Measurements from ENCODE around the gene MYO5B. TPM values are rescaled to one million over a fixed set of nuclear protein-coding genes. Genes with fewer than 3 reads are reported as not detected.
"Not testable (repeated sequence)": the region's sequence is repeated elsewhere in the genome, so short reads cannot be mapped to it uniquely, and the experiment has no call there.

MYO5B gene
- total RNA-seq, 1 experiment from 2014 or later = 25.9 TPM

GRCh38 chr18:49811151-49811938, 383.6 kb downstream of the MYO5B start:
- CTCF ChIA-PET = interaction anchor here (0.5 to 4.0 kb wide), 8 partner anchors 20 to 394 kb away, joined by 3 to 33 read pairs (median 4); no protein-coding TSS in a partner anchor

DNA sequence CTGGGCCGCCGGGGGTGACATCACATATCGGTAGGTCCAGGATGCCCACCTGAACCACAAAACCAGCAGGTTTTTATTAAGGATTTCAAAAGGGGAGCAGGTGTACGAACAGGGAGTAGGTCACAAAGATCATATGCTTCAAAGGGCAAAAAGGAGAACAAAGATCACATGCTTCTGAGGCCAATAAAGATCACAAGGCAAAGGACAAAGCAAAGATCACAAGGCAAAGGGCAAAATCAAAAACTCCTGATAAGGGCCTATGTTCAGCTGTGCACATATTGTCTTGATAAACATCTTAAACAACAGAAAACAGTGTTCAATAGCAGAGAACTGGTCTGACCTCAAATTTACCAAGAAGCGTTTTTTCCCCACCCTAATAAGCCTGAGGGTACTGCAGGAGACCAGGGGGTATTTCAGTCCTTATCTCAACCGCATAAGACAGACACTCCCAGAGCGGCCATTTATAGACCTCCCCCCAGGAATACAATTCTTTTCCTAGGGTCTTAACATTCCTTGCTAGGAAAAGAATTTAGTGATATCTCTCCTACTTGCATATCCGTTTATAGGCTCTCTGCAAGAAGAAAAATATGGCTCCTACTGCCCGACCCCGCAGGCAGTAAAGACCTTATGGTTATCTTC, 386.3 kb downstream of the MYO5B start:
- H3K27me3 Mint-ChIP-seq (ENCODE audit: insufficient read depth, unreplicated experiment); POLR2A ChIA-PET; H3K36me3 Mint-ChIP-seq (ENCODE audit: insufficient read depth, unreplicated experiment); intact Hi-C loops (cut with micrococcal nuclease); BruUV-seq (replicated peaks); H3K4me3 Mint-ChIP-seq (ENCODE audit: unreplicated experiment); DNase-seq (ENCODE audit: unreplicated experiment); H3K27ac Mint-ChIP-seq (ENCODE audit: low read depth, unreplicated experiment): not testable (repeated sequence)
- CTCF ChIA-PET = interaction anchor here (0.6 kb wide), 1 partner anchor 27 kb away, joined by 3 read pairs; no protein-coding TSS in a partner anchor
- H3K9me3 Mint-ChIP-seq (ENCODE audit: unreplicated experiment) = peaks cover 16% of the 10 kb centered on the region
- H3K4me1 Mint-ChIP-seq (ENCODE audit: insufficient read depth, unreplicated experiment) = peaks cover 25% of the 10 kb centered on the region

More at GRCh38 chr18:49811151-49811938, 383.6 kb downstream of the MYO5B start:
- DNase-seq (ENCODE audit: unreplicated experiment) = no peak
- no peaks in the 10 kb centered on the region for H3K27me3 Mint-ChIP-seq (ENCODE audit: insufficient read depth, unreplicated experiment)
- peak overlapping the region; percentile 97 for H3K27ac Mint-ChIP-seq (ENCODE audit: low read depth, unreplicated experiment)
- H3K9me3 Mint-ChIP-seq (ENCODE audit: unreplicated experiment) = peaks cover 16% of the 10 kb centered on the region
- no TSS peak for BruUV-seq (replicated peaks)
- POLR2A ChIA-PET = interaction anchor here (0.5 to 4.9 kb wide), 15 partner anchors 20 to 1510 kb away, joined by 3 to 84 read pairs (median 12); partner anchors contain the start of genes C18orf32 and LIPG
- no peak for TF ChIP-seq CTCF (IDR thresholded peaks at IDR 0.05; ENCODE audit: unreplicated experiment)
- peaks cover 6% of the 10 kb centered on the region for H3K36me3 Mint-ChIP-seq (ENCODE audit: insufficient read depth, unreplicated experiment)
- H3K4me3 Mint-ChIP-seq (ENCODE audit: unreplicated experiment) = peak overlapping the region; percentile 94
- intact Hi-C loops (cut with micrococcal nuclease) = no loop called here
- H3K4me1 Mint-ChIP-seq (ENCODE audit: insufficient read depth, unreplicated experiment) = peaks cover 19% of the 10 kb centered on the region

DNA sequence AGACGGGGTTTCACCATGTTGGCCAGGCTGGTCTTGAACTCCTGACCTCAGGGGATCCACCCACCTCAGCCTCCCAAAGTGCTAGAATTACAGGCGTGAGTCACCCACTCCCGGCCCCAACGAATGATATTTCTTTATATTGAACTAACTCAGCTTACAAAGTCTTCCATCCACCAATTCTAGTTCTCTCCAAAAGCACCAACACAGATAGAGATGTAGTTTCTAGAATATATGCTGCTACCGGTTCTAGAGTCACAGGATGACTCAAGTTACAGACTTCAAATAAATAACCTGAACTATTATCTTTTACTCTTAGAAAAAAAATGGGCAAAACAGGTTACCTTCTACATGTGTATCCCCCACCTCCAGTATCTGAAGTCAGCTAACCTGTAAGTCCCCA, 390.9 kb downstream of the MYO5B start:
- Mint-ChIP-seq H3K4me1 (ENCODE audit: insufficient read depth, unreplicated experiment) (peaks cover 6% of the 10 kb centered on the region), H3K27me3 (ENCODE audit: insufficient read depth, unreplicated experiment) (no peaks in the 10 kb centered on the region), H3K9me3 (ENCODE audit: unreplicated experiment) (peaks cover 8% of the 10 kb centered on the region), H3K4me3 (ENCODE audit: unreplicated experiment) (no peak overlapping the region), H3K27ac (ENCODE audit: low read depth, unreplicated experiment) (no peak overlapping the region), H3K36me3 (ENCODE audit: insufficient read depth, unreplicated experiment) (peaks cover 11% of the 10 kb centered on the region)
- ChIA-PET POLR2A (interaction anchor here (1.2 kb wide), 1 partner anchor 19 kb away, joined by 4 read pairs; no protein-coding TSS in a partner anchor), CTCF (interaction anchor here (0.6 kb wide), 1 partner anchor 26 kb away, joined by 4 read pairs; no protein-coding TSS in a partner anchor)
- no peak for DNase-seq (ENCODE audit: unreplicated experiment)
- BruUV-seq (replicated peaks) = no TSS peak
- intact Hi-C loops (cut with micrococcal nuclease) = no loop called here
- no peak for TF ChIP-seq CTCF (IDR thresholded peaks at IDR 0.05; ENCODE audit: unreplicated experiment)

- BruUV-seq (replicated peaks) = no TSS peak
- no peaks in the 10 kb centered on the region for H3K9me3 Mint-ChIP-seq (ENCODE audit: unreplicated experiment)
- no peak overlapping the region for H3K4me3 Mint-ChIP-seq (ENCODE audit: unreplicated experiment)
- POLR2A ChIA-PET = no interaction called here
- H3K4me1 Mint-ChIP-seq (ENCODE audit: insufficient read depth, unreplicated experiment) = peaks cover 6% of the 10 kb centered on the region
- peaks cover 16% of the 10 kb centered on the region for H3K36me3 Mint-ChIP-seq (ENCODE audit: insufficient read depth, unreplicated experiment)
- intact Hi-C loops (cut with micrococcal nuclease) = no loop called here
- CTCF ChIA-PET = interaction anchor here (0.9 kb wide), 1 partner anchor 18 kb away, joined by 5 read pairs; no protein-coding TSS in a partner anchor
- DNase-seq (ENCODE audit: unreplicated experiment) = no peak
- no peak overlapping the region for H3K27ac Mint-ChIP-seq (ENCODE audit: low read depth, unreplicated experiment)
- no peaks in the 10 kb centered on the region for H3K27me3 Mint-ChIP-seq (ENCODE audit: insufficient read depth, unreplicated experiment)
- TF ChIP-seq CTCF (IDR thresholded peaks at IDR 0.05; ENCODE audit: unreplicated experiment) = no peak
Measured at GRCh38 chr18:49802623-49803022, 392.3 kb downstream of the MYO5B start.

DNA sequence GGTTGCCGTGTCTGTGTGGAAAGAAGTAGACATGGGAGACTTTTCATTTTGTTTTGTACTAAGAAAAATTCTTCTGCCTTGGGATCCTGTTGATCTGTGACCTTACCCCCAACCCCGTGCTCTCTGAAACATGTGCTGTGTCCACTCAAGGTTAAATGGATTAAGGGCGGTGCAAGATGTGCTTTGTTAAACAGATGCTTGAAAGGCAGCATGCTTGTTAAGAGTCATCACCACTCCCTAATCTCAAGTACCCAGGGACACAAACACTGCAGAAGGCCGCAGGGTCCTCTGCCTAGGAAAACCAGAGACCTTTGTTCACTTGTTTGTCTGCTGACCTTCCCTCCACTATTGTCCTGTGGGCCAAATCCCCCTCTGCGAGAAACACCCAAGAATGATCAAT, 394.5 kb downstream of the MYO5B start:
- BruUV-seq (replicated peaks); DNase-seq (ENCODE audit: unreplicated experiment); H3K4me3 Mint-ChIP-seq (ENCODE audit: unreplicated experiment); H3K9me3 Mint-ChIP-seq (ENCODE audit: unreplicated experiment); intact Hi-C loops (cut with micrococcal nuclease); CTCF ChIA-PET; H3K4me1 Mint-ChIP-seq (ENCODE audit: insufficient read depth, unreplicated experiment); H3K27ac Mint-ChIP-seq (ENCODE audit: low read depth, unreplicated experiment); H3K27me3 Mint-ChIP-seq (ENCODE audit: insufficient read depth, unreplicated experiment); POLR2A ChIA-PET: not testable (repeated sequence)
- H3K36me3 Mint-ChIP-seq (ENCODE audit: insufficient read depth, unreplicated experiment) = peaks cover 33% of the 10 kb centered on the region

DNA sequence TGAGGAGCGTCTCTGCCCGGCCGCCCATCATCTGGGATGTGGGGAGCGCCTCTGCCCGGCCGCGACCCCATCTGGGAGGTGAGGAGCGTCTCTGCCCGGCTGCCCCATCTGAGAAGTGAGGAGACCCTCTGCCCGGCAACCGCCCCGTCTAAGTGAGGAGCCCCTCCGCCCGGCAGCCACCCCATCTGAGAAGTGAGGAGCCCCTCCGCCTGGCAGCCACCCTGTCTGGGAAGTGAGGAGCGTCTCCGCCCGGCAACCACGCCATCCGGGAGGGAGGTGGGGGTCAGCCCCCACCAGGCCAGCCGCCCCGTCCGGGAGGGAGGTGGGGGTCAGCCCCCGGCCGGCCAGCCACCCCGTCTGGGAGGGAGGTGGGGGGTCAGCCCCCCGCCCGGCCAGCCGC, 395.1 kb downstream of the MYO5B start:
- H3K4me3 Mint-ChIP-seq (ENCODE audit: unreplicated experiment); CTCF ChIA-PET; H3K4me1 Mint-ChIP-seq (ENCODE audit: insufficient read depth, unreplicated experiment); H3K27ac Mint-ChIP-seq (ENCODE audit: low read depth, unreplicated experiment); DNase-seq (ENCODE audit: unreplicated experiment); intact Hi-C loops (cut with micrococcal nuclease); H3K27me3 Mint-ChIP-seq (ENCODE audit: insufficient read depth, unreplicated experiment); POLR2A ChIA-PET; BruUV-seq (replicated peaks); H3K9me3 Mint-ChIP-seq (ENCODE audit: unreplicated experiment): not testable (repeated sequence)
- peaks cover 40% of the 10 kb centered on the region for H3K36me3 Mint-ChIP-seq (ENCODE audit: insufficient read depth, unreplicated experiment)
